HG03066 (cell line): Measurements from ENCODE around the gene PHF21B.
"Not testable (repeated sequence)": the region's sequence is repeated elsewhere in the genome, so short reads cannot be mapped to it uniquely, and the experiment has no call there.

Experiments used
- ATAC-seq: cut with Tn5 transposase; IDR thresholded peaks from one replicate; pipeline ENCODE4 v1.9.1; 2021; ENCODE audit warnings: low read depth; ENCODE audit not compliant: unreplicated experiment

PHF21B gene

DNA sequence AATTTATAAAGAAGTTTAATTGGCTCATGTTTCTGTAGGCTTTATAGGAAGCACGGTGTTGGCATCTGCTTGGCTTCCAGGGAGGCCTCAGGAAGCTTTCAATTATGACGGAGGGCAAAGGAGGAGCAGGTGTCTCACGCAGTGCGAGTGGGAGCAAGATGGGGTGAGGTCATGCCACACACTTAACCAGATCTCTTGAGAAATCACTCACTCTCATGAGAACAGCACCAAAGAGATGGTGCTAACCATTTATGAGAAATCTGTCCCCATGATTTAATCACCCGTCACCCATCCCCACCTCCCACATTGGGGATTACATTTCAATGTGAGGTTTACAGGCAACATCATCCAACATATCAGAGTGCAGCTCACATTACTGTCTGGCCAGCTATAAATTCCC is 153.9 kb downstream of the PHF21B start:
- no peak for ATAC-seq

DNA sequence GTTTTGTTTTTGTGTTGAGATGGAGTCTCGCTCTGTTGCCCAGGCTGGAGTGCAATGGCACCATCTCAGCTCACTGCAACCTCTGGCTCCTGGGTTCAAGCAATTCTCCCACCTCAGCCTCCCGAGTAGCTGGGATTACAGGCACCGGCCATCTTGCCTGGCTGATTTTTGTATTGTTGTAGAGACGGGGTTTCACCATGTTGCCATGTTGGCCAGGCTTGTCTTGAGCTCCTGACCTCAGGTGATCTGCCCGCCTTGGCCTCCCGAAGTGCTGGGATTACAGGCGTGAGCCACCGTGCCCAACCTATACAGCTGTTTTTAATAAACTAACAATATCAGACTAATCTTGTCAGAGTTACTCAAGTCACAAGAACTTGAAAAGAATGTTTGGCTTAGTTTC is 155.2 kb downstream of the PHF21B start:
- not testable (repeated sequence) for ATAC-seq

DNA sequence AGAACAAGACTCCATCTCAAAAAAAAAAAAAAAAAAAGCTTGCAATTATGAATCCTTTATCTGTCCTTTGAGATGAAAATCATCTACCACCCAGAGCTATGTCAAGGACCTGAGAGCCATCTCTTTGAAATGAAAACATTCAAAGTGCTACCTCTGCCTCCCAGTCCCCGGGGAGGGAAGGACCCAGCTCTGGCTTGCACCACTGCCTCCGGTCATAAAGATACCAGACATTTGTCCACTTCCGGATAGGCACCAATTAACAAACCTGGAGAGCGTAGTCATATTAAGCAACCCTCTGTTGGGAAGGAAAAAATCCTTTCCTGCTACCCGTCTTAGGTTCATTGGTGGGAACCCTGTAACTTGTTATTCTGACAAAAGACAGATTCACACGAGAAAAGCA is 158.9 kb downstream of the PHF21B start:
- ATAC-seq = no peak

DNA sequence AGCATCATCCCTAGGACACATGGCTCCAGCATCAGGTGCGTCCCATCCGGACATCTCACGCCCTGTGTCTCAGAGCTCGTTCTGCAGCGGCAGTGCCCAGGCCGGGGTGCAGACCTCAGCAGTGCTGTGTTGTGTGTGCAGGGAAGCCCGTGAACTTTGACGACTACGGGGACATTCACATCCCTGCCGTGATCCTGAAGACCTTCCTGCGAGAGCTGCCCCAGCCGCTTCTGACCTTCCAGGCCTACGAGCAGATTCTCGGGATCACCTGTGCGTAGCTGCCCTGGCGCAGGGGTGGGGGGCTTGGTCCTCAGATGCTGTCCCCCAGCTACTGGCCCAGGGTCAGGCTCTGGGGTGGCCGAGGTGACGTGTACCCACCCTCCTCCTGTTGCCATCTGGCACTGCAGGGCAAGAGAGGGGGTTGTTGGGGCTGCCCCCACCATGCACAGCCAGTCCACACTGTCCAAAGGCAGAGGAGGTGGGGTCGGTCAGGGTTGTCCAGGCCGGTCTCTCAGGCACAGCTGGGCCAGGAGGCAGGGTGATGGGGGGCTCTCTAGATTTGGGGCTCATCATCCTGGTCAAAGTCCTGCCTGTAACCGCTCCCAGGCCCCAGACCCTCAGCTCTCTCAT is 160.9 kb downstream of the PHF21B start:
- no peak for ATAC-seq

DNA sequence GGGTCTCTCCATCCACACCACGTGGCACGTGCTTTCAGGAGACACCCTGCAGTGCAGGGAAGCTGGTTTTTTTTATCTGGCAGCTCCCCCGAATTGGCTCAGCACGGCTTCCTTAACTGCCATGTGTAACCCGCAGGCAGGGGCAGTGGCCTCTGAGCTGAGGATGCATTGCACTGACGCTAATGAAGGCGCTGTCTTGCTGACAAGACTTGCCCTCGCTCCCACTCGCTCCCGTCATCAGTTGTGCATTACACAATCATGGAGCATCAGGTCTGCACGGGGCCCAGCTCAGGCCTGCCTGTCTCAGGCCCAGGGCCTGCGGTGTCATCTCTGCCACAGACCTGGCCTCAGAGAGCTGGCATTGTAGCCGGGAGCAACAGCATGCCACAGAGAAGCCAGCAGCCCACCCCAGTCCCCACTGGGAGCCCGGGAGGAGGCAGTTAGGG is 161.5 kb downstream of the PHF21B start:
- ATAC-seq = no peak

DNA sequence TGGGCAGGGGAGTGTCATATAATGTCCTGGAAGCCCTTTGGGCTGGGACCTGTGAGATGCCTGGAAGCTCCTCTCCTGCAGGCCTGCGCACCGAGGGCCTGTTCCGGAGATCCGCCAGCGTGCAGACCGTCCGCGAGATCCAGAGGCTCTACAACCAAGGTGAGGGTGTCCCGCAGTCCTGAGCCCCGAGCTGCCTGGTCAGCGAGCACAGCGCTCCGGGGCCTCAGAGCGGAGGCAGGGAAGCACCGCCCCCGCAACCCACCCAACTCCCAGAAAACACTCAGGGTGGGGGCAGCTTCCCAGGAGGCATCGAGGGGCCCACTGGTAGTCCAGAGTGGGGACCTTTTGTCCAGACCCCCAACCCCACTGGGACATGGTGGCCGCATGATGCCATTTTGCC is 161.9 kb downstream of the PHF21B start:
- no peak for ATAC-seq

DNA sequence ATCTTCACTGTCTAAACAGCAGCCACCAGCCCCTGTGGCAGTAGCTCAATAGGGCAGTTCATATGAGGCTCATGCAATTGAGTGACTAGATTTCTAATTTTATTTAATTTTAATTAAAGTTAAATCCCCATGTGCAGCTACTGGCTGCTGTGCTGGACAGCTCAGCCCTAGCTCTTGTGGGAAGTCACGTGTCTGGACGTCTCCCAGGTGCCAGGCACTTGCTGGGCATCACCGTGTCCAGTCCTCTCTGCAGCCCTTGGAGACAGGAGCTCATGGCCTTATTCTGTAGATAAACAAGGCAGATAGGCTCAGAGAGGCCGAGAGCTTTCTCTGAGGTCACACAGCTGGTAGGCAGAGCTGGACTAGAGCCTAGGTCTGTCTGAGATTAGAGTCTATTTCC is 162.4 kb downstream of the PHF21B start:
- ATAC-seq = no peak

DNA sequence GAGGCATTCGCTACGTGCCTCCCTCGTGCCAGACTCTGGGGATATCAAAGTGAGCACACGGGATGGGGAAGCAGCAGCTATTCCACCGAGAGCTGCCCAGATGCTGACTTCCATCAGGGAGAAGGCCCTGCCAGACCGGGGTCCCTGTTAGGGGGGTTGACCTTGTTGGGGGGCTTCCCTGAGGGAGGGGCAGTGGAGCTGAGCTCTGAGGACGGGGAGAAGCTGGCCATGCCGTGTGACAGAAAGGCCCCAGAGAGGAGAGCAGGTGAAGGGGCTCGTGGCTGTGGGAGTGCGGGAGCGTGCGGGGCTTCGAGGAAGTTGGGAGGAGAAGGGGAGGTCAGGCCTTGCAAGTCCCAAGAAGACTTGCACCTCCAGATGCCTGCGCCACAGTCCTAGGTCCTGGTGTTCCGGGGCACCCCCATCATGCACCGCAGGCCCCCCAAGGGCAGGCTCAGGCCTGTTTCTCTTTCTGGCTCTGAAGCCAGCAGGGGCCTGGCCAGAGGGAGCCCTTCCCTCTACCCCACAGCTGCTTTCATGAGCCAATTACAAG is 163.0 kb downstream of the PHF21B start:
- ATAC-seq = no peak

DNA sequence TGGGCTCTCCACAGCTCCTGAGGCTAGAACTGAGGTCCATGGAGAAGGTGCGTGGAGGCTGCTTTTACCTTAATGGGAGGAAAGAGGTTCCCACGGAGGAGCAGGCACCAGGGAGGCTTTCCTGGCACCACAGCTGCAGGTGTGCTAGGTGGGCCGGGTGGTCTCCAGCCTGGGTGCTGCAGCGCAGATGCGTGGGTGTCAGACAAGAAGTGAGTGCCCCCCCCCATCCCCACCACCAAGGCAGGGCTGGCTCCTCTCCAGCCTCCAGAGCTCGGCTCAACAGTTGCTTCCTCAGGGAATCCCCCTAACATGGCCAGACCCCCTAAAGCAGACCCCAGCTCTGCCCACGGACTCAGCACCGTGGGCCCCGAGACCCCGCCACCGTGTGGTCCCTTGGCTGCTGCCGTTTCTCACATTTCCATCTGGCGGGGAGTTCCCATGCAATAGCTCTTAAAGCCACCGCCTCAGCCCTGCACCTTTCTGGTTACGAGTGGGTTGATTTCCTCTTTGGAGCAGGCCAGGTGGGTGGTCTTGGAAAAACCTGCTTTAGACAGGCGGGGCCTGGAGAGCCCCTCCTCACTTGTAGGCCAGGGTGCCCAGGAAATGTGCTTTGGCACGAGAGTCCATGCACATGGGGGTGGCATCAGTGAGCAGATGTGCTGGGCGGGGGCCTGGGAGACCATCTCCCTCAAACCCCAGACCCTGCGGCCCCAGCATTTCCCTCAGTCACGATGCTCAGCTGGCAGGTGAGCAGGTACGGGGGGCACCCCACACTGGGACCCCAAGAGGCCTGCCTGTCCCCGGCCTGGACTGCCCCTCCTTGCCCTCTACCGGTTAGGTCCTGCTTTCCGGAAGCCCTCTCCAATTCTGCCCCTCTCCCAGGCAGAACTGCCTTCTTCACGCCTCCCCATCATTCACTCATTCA is 163.7 kb downstream of the PHF21B start:
- ATAC-seq = no peak

DNA sequence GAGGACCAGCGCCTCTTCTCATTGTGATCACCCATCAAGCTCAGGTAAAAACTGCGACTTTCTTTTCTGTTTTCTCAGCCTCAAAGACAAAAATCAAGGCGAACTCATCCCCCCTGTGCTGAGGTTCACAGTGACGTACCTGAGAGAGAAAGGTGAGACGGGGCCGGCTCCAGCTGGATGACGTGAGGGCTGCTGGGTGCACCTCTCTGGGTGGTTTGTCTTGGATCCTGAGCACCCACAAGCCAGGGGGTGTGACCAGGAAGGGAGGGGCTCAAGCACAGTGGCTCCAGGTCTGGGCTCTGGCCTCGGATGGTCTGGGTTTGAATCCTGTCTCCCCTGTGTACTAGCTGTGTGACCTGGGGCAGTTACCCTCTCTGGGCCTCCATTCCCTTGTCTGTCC is 164.6 kb downstream of the PHF21B start:
- no peak for ATAC-seq

DNA sequence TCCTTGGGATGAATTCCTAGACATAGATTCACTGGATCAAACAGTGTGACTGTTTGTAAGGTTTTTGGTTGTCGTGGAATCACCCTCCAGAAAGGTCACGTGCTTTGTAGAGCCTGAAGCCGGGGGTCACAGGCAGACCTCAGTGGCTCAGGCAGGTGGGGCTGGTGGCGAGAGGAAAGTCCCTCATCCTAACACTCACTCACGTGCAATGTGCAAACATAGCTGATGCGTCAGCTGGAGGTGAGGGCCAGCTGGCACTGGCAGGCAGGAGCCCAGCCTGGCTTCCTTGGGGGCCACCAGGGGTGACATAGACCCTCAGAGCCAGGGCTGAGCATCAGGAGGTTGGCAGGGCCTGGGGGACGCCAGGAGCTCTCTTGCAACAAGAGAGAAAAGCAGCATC is 167.4 kb downstream of the PHF21B start:
- no peak for ATAC-seq

DNA sequence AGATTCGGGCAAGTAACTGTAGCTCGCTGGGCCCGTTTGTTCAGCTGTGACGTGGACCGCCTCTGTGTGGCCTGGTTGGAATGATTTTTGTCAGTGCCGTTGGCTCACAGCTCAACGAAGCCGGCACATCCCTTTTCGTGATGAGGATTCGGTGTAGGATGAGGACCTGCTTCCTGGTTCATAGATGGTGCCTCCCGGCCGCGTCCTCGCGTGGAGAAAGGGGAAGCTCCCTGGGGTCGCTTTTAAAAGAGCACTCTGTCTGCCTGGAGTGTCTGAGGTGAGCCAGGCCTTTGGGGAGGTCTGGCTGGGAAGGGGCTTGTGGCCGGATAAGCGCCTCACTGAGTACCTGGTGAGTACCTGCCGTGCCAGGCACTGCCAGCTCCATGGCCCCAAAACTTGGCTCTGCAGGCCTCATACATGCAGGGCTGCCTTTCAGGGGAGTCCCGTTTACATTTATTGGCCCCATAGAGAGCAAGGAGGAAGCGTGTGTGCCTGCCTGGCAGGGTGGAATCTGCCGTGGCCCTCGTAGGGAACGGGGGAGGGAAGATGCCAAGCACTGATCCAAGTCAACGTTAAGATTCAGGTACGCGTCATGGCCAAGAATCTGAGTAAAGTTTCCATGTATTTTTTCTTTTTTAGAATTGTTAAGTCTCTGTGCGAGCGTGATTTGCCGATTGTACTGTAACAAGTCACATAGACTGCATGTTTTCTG is 169.0 kb downstream of the PHF21B start:
- no peak for ATAC-seq

DNA sequence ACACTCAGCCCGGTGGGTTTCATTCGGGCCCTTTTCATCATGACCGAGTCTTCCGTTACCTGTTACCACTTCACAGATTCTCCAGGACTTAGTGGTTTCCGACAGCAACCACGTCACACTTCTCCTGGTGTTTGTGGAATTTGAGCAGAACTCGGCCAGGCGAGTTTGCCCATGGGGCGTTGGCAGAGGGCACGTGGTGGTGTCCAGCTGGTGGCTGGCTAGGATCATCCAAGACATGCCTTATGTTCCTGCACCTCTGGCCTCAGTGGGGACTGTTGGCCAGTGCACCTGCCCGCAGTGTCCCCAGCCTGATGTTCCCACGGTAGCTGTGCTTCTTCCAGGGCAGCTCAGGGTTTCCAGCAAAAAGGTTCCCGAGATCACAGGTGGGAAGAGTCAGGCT is 170.1 kb downstream of the PHF21B start:
- no peak for ATAC-seq

DNA sequence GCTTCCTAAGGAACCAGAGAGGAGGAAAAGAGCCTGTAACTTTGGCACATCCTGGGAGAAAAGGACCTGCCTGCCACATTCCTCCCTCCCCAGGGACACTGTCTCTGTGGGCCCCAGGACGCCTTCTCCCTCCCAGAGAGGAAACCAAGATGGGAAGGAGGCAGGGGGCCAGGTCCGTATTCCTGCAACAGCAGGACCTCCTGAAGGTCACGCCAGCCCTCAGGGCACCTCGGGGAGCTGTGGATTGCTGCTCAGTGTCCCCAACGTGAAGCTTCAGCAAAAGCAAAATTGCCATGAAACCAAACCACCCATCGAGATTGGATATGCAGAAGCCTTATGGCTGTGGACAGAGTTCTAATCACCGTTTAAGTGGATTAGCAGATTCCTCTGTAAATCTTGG is 170.7 kb downstream of the PHF21B start:
- no peak for ATAC-seq

DNA sequence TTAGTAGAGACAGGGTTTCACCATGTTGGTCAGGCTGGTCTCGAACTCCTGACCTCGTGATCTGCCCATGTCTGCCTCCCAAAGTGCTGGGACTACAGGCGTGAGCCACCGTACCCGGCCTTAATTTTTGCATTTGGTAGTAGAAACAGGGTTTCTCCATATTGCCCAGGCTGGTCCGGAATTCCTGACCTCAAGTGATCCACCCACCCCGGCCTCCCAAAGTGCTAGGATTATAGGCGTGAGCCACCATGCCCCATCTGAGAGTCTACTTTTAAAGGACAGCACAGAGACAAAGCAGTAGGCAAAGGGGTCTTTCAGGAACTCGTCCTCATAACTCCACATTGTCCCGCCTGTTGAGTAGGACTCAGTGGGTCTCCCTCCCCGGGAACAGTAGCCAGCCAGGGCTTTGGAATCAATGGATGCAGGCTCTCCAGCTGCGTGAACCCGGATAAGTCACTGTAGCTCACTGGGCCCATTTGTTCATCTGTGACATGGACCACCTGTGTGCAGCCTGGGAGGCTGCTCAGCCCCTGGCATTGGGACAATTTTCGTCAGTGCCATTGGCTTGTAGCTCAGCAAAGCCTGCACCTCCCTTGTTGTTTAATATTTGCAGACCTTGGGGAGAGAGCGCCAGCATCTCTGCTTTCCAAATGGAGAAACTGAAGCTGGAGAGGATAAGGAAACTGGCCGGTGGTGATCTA is 171.3 kb downstream of the PHF21B start:
- no peak for ATAC-seq

DNA sequence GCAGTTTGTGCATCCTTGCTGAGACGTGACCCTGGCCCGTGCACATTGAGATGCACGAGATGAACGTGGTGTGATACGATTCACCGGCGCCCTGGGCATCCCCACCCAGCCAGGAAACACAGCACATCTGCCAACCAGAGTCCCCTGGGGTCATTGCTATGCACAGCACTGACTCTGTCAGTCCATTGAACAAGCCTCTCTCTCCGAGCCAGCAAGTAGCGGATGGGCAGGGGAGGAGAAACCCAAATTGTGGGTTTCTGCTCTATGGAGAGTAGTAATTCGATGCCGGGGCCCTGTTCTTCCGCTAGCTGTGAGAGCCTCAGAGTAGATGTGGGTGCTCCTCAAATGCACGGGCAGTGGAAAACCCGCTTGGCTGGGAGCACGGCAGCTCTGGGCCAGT is 172.3 kb downstream of the PHF21B start:
- no peak for ATAC-seq

DNA sequence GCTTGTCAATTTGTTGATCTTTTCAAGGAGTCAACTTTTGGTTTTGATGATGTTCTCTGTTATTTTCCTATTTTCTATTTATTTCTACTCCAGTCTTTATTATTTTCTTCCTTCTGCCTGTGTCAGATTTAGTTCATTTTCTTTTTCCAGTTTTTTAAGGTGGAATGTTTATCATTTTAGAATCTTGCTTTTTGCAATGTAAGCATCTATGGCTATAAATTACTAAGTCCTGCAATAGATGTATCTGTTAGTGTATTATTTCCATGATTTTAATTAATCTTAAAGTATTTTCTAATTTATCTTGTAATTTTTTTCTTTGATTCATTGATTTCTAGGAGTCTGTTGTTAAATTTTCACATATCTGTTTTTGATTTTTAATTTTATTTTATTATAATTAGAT is 175.7 kb downstream of the PHF21B start:
- ATAC-seq = no peak

DNA sequence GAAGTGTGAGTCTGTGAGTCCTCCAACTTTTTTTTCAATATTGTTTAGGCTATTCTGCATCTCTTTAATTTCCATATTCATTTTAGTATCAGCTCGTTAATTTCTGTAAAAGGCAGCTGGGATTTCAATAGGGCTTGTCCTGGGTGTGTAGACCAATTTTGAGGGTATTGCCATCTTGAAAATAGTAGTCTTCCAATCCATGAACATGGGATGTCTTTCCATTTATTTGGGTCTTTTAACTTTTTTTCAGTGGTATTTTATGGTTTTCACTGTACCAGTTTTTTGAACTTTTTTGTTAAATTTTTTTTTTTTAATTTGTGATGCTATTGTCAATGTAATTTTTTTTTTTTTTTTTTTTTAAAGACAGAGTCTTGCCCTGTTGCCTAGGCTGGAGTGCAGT is 177.9 kb downstream of the PHF21B start:
- no peak for ATAC-seq
